HG03139 (cell line): ENCODE results near the gene PALM2AKAP2.

Experiments used
- ATAC-seq: cut with Tn5 transposase; IDR thresholded peaks from one replicate; pipeline ENCODE4 v1.9.1; 2021; ENCODE audit not compliant: unreplicated experiment

The PALM2AKAP2 gene

GRCh38 chr9:109771796-109772531 lies 8.0 kb upstream of the PALM2AKAP2 start:
- no peak for ATAC-seq

DNA sequence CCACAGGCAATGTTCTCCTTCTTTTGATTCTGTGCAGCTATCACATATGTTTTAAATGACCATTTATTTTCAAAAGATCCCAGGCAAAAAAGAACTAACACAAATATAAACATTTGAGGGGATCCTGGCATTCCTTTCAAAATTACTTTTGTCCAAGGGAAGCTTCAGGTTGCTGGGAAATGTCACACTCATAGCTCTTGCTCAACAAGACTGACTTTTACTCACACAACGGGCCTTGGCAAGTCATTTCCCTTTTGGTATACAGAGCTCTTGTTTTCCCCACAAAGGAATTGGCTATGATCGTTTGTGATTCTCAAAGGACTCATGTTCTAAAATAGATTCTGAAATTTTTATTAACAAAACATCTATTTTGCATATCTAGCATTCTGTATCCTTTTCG lies 4.5 kb upstream of the PALM2AKAP2 start:
- ATAC-seq: no peak

GRCh38 chr9:109776391-109776790 lies 3.6 kb upstream of the PALM2AKAP2 start:
- ATAC-seq: no peak

DNA sequence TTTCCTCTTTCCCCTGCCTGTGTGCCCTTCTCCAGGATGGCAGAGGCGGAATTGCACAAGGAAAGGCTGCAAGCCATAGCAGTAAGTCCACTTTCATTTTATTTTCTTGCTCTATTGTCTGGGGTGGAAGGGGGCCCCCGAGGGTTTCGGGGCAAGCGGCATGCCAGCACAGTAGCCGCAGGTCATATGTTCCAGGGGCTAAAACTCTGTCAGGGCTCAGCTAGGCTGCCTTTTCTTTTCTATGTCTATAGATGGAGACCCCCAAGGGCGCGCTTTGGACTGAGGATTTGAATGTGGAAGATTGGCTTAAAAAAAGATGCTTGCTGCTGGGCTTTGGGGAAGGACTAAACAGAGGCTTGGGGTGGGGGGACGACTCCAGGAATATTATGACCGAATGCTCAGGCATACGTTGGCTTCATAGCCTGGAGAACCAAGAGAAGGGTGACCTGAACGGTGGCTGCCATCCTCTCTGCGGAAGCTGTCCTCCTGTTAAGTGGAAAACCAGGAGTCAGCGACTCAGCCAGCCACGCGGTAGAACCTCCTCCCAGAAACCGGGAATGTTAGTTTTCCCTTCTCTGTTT lies 545 bp downstream of the PALM2AKAP2 start:
- no peak for ATAC-seq

- no peak for ATAC-seq
Measured at GRCh38 chr9:109781086-109781485, 1.1 kb downstream of the PALM2AKAP2 start.

- no peak for ATAC-seq
Measured at GRCh38 chr9:109781541-109782197, 1.7 kb downstream of the PALM2AKAP2 start.

- ATAC-seq: no peak
Measured at GRCh38 chr9:109787735-109788134, 7.7 kb downstream of the PALM2AKAP2 start.

GRCh38 chr9:109789556-109789955 lies 9.6 kb downstream of the PALM2AKAP2 start:
- no peak for ATAC-seq

GRCh38 chr9:109789971-109790370 lies 10.0 kb downstream of the PALM2AKAP2 start:
- ATAC-seq: no peak

- no peak for ATAC-seq
Measured at GRCh38 chr9:109791003-109791677, 11.1 kb downstream of the PALM2AKAP2 start.

- no peak for ATAC-seq
Measured at GRCh38 chr9:109791747-109792146, 11.7 kb downstream of the PALM2AKAP2 start.

DNA sequence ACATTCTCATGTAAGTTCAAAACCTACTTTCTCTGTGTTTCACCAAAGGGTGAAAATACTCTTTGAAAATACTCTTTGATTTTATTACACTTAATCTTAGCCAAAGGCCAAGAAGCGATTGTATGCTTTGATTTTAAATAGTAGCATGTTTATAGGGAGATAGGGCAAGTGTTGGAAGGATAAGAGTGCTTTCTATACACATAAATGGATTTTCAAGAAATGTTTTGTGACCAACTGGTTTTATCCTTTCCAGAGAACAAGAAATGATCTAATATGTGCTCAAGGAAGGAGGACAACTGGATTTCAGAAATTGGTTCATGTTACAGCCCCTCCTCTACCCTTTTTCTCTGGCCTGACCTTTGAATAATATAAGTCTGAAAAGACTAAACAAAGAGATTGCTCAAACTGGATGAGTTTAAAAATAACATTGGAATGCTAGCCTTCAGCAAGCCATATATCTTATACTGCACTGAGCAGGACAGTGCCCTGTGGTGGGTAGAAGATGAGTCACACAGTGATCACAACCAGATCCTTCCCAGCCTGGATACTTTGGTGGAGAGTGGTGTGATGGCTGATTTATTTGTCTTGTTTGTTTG lies 13.1 kb downstream of the PALM2AKAP2 start:
- ATAC-seq: no peak

DNA sequence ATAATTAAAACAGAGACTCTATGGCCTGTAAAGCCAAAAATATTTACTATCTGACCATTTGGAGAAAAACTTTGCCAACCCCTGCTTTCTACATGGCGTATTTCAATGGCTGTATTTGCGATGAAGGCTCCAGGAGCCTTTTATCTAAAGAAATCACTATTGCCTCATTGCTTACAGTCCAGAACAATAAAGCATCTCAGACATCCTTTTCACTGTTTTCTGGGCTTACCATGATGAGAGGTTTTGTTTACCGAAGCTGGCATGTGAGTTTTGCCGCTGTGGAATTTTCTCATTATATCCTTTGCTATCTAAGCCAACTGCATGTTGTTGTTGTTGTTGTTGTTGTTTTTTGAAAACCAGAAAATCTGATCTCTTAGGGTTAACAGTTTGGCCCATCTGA lies 13.9 kb downstream of the PALM2AKAP2 start:
- ATAC-seq: no peak

DNA sequence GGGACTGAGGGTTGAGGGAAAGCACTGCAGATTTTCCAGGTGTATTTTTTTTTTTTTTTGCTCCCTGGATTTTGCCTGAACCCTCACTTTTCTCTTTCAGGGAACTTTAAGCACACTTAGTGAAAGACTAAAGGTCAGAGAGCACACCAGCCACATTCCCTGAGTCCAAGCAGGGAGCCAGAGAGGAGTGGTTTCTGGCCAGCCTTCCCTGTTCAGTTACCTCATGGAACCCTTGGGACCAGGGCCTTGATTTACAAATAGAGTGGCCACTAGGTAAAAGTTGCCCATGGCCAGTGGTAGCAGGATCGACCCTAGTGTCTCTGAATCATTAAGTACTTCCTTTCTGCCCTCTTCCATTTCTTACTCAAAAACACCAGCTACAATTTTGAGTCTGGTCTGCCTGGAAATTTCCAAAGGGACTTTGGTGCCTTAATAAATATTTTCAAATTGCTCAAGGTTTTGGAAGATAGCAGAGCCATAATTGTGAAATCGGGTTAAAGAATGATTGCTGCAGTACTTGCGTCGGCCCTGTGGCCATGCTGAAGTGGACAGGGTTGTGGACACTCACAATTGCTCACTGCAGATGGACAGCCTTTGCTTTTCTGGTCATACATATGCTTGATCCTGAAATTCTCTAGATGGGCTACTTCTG lies 14.5 kb downstream of the PALM2AKAP2 start:
- ATAC-seq: no peak

GRCh38 chr9:109795613-109796012 lies 15.6 kb downstream of the PALM2AKAP2 start:
- ATAC-seq: no peak

- ATAC-seq: no peak
Measured at GRCh38 chr9:109796078-109796477, 16.1 kb downstream of the PALM2AKAP2 start.

- ATAC-seq: no peak
Measured at GRCh38 chr9:109797006-109797405, 17.0 kb downstream of the PALM2AKAP2 start.

DNA sequence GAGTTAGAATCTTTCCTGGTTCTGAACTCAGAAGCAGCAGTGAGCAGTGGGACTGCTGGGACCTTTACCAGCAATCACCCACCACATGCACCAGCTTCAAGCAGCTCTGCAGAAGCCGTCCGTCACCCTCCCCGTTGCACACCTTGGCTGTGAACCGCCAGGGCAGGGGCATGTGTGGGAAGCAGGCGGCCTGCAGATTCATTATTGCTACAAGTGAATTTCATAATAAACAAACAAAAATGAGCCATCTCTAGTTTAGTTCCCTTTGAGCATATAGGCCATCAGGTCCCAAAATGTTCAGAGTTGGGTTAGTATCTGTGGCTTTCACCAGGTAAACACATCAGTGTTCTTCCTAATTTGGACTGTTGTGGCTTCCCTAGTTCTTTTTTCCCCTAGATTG lies 17.5 kb downstream of the PALM2AKAP2 start:
- ATAC-seq: no peak

GRCh38 chr9:109799141-109799540 lies 19.1 kb downstream of the PALM2AKAP2 start:
- ATAC-seq: no peak

DNA sequence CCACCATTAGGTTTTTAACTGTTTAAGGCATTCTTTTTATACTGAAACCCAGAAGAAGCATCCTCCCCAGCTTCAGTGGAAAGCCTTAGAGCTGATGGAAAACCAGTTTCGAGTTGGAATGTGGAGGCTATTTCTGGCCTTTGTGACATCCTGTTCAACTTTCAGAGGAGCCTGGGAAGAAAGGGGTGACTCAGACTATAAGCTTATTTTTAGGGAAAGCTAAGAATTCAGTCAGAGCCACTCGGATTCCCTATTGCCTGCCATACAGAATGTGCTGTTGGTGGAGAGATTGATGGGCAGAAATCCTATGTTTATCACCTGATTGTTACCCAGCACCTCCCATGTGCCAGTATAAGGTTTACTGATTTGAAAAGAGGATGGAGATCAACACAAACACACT lies 19.8 kb downstream of the PALM2AKAP2 start:
- no peak for ATAC-seq

DNA sequence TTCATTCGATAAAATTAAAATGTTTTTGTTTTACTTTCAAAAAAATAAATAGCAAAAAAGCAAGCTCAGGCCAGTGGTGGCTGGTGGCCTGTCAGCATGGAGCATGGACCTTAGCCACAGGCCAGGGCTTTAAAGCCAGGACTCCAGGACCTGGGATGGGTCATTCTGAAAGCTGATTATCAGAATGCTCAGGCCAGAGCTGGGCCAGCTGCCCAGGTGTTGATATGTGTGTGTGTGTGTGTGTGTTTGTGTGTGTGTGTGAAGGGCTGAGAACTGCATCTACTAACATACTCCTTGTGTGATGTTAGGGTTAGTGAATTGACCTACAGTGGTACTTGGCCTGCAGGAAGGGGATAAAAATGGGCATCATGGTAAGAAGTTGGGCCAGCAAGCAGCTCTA lies 21.5 kb downstream of the PALM2AKAP2 start:
- no peak for ATAC-seq
